GM20000 (cell line): ENCODE measurements around the gene MTMR6.

Experiments
- DNase-seq: peaks from one replicate; pipeline ENCODE4 v3.0.0; 2012; ENCODE audit warnings: low spot score
- TF ChIP-seq, protein P1 (sequence below): IDR thresholded peaks from 2 replicates; pipeline ENCODE4 v1.5.1; 2012; ENCODE audit warnings: mild to moderate bottlenecking, control low read depth; ENCODE audit errors: extremely low read depth, missing control alignments

MTMR6 gene

DNA sequence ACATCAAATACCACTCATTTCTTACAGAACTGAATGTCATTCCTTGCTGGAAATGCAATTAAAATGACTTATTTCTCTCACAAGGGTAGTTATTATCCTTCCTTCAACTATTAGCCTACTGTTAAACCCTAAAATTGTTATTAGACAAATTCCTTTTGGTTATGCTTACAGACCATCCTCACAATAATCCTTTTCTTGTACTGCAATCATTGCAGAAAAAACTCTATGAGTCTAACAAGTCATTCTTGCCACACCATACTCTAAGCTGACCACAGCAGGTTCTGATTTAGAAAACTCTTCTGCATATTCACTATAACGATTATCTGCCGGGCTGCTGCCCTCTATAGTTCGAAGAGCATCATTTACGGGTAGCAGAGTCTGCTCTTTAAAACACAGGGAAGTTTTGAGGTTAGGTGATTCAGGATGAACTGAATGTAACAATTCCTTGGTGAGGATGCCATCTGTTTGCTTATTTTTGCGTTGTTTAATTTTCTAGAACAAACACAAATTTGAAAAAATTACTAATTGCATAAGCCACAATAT lies 38.2 kb downstream of the MTMR6 start:
- TF ChIP-seq, protein P1, sequence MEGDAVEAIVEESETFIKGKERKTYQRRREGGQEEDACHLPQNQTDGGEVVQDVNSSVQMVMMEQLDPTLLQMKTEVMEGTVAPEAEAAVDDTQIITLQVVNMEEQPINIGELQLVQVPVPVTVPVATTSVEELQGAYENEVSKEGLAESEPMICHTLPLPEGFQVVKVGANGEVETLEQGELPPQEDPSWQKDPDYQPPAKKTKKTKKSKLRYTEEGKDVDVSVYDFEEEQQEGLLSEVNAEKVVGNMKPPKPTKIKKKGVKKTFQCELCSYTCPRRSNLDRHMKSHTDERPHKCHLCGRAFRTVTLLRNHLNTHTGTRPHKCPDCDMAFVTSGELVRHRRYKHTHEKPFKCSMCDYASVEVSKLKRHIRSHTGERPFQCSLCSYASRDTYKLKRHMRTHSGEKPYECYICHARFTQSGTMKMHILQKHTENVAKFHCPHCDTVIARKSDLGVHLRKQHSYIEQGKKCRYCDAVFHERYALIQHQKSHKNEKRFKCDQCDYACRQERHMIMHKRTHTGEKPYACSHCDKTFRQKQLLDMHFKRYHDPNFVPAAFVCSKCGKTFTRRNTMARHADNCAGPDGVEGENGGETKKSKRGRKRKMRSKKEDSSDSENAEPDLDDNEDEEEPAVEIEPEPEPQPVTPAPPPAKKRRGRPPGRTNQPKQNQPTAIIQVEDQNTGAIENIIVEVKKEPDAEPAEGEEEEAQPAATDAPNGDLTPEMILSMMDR = peak; percentile 22
- peak; percentile 24 for DNase-seq

DNA sequence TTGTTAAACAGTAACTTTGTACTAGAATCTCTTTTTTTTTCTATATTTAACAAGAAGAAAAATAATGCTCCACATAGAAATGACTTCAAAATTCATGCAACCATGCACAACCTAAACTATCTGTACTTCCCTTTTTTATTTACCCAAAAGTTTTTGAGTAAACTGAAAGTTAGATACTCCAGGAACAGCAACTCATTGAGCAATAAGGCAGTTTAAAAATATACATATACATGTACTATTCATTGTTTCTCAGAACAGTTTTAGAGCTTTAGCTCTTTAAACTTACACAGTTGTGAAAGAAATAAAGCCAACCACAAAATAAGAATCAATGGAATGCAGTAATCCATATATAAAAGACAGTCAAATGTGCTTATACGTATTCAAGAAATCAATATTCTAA lies 39.2 kb downstream of the MTMR6 start:
- TF ChIP-seq, protein P1 = no peak
- no peak for DNase-seq

DNA sequence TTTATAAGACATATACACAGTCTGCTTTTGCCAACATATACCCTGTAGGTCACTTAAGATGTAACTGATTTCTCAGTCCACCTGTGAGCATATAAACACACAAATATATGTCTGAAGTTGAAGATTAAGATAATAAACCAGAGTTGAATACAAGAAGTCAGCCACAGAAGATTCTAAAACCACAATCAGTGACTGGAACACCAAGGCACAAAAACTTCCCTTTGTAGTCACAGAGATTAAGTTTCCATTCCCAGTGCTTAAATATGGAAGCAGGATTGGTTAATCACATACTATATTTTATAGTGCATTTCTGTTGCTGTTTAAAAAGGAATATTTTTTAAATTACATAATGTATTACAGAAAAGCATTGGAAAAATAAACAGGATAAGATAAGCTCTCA lies 39.9 kb downstream of the MTMR6 start:
- no peak for DNase-seq
- TF ChIP-seq, protein P1 = no peak

DNA sequence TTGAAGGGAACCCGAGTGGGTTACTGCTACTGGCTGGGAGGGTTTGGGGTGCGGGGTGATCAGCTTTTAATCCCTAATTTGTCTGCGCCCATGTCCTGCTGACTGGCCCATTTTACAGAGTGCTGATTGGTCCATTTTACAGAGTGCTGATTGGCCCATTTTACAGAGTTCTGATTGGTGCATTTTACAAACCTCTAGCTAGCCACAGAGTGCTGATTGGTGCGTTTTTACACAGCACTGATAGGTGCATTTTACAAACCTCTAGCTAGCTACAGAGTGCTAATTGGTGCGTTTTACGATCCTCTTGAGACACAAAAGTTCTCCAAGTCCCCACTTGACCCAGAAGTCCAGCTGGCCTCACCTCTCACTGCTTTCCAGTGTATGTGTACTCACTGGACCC lies 43.2 kb downstream of the MTMR6 start:
- TF ChIP-seq, protein P1 = no peak
- no peak for DNase-seq

DNA sequence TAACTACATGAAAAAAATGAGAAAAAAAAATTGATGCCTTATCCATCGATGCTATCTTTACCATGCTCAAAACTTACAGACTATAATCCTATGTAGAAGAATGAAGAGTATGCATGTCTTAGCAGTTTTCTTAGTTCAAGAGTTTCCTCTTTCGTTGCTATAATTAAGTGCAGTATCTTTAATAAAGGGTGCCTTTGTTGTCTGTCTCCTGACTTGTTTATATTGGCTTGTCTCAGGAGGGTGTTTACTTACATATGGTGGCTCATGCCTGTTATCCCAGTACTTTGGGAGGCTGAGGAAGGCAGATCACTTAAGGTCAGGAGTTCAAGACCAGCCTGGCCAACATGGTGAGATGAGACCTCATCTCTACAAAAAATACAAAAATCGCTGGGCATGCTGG lies 44.3 kb downstream of the MTMR6 start:
- TF ChIP-seq, protein P1 = no peak

DNA sequence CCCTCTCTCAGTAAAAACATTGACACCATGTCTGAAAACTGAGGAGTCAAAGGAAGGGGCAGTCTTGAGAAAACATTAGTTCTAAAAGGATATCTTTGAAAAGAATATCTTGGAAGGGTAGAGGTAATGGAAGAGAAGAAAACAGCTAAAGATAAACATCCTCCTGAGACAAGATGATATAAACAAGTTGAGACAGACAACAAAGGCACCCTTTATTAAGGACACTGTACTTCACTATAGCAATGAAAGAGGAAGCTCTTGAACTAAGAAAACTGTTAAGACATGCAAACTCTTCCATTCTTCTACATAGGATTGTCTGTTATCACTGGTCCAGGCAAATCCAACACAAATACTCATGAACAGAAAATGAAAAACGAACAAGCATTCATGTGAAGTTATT lies 46.3 kb downstream of the MTMR6 start:
- no peak for DNase-seq

More for the DNA sequence above, 44.3 kb downstream of the MTMR6 start:
- DNase-seq = no peak

DNA sequence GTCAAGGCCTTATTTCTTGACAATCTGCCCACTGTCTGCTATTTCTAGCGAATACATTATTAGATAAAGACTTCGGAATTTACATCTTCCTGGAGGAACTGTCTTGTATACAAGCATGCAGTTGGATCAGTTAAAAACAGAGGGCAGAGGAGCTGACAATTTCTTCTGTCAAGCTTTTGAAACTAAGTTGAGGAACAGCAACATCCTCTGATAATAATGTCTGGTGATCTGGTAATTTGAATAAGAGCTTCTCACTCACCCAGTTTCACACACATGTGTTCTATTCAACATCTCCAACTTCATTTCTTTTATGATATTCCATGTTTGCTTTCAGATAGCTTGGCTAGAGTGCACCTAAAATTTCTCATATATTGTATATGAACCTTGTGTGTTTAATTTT lies 50.2 kb downstream of the MTMR6 start:
- TF ChIP-seq, protein P1 = no peak
- DNase-seq = no peak

More for the DNA sequence above, 46.3 kb downstream of the MTMR6 start:
- TF ChIP-seq, protein P1 = no peak

DNA sequence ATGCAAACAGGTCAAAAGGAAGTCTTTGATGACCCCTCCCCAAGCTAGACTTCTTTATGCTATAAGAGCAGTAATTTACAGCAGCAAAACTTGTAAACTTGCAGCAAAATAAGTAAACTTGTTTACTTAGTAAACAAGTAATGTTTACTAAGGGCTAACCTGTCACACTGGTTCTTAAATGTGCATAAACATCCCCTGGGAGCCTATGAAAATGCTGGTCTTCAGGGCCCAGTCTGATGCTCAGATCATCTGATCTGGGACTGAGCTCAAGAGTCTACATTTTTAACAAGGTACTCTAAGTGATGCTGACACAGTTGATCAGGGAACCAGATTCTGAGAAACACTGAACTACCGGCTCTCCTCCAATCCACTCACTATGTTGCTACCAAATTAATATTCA lies 53.4 kb downstream of the MTMR6 start:
- no peak for DNase-seq
- TF ChIP-seq, protein P1 = no peak
